ENCODE measurements around the gene FGF7.
"Not testable (repeated sequence)": the region's sequence is repeated elsewhere in the genome, so short reads cannot be mapped to it uniquely, and the experiment has no call there.

DNA sequence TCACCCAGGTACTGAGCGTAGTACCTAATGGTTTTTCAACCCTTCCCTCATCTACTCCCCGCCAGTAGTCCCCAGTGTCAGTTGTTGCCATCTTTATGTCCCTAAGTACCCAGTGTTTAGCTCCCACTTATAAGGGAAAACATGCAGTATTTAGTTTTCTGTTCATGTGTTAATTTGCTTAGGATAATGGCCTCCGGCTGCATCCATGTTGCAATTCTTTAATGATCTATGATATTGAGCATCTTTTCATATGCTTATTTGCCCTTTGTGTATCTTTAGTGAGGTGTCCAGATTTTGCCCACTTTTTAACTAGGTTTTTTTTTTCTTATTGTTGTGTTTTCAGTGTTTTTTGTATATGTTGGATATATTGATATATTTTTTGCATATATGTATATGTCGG is 55.0 kb downstream of the FGF7 start:
- TF ChIP-seq, protein P1, sequence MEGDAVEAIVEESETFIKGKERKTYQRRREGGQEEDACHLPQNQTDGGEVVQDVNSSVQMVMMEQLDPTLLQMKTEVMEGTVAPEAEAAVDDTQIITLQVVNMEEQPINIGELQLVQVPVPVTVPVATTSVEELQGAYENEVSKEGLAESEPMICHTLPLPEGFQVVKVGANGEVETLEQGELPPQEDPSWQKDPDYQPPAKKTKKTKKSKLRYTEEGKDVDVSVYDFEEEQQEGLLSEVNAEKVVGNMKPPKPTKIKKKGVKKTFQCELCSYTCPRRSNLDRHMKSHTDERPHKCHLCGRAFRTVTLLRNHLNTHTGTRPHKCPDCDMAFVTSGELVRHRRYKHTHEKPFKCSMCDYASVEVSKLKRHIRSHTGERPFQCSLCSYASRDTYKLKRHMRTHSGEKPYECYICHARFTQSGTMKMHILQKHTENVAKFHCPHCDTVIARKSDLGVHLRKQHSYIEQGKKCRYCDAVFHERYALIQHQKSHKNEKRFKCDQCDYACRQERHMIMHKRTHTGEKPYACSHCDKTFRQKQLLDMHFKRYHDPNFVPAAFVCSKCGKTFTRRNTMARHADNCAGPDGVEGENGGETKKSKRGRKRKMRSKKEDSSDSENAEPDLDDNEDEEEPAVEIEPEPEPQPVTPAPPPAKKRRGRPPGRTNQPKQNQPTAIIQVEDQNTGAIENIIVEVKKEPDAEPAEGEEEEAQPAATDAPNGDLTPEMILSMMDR (IDR thresholded peaks at IDR 0.05) = not testable (repeated sequence)
- not testable (repeated sequence) for TF ChIP-seq ZFX (IDR thresholded peaks at IDR 0.05; ENCODE audit: borderline replicate concordance)

Data from 22Rv1 (cell line).